Uterus (tissue), 2 donors: ENCODE measurements around the gene ASTN2.

ENCODE experiments used
- CTCF ChIP-seq, 4 experiments: fragments of 200-600 bp in 2 of 4; fragments of 450-650 bp in 2 of 4; sonication (generic) in 2 of 4; IDR thresholded peaks; one replicate each; pipeline ENCODE4 v1.5.1; 2016 to 2019; ENCODE audit warnings: antibody characterized with exemption in 4 of 4, mild to moderate bottlenecking in 2 of 4, moderate library complexity in 1 of 4
- POLR2A ChIP-seq, 2 donors: fragments of 450-650 bp; IDR thresholded peaks; one replicate each; pipeline ENCODE4 v1.6.1; 2016; ENCODE audit warnings: antibody characterized with exemption in 2 of 2, mild to moderate bottlenecking in 1 of 2, moderate library complexity in 1 of 2

GRCh38 chr9:116706310-116707290 lies 708.3 kb downstream of the ASTN2 start:
- TF ChIP-seq CTCF (IDR thresholded peaks at IDR 0.05) (no peak), POLR2A (IDR thresholded peaks at IDR 0.05) (no peak)
